Pulmonary artery endothelial cell (primary cell): Measurements from ENCODE around the gene UGT1A7. TPM values are rescaled to one million over a fixed set of nuclear protein-coding genes. Genes with fewer than 3 reads are reported as not detected.
"Not testable (repeated sequence)": the region's sequence is repeated elsewhere in the genome, so short reads cannot be mapped to it uniquely, and the experiment has no call there.

ENCODE experiments used
- DNase-seq: peaks from one replicate; pipeline ENCODE4 v3.0.0-alpha.2; 2011; ENCODE audit warnings: low read depth, low spot score
- total RNA-seq: library from RNA; depleted of rRNA; stranded (reverse); fragments of >200 nt; gene quantifications from 2 replicates; pipeline ENCODE4 v1.2.3, GENCODE V29; 2014

Gene UGT1A7
- total RNA-seq, 1 donor from 2014 or later = not detected

DNA sequence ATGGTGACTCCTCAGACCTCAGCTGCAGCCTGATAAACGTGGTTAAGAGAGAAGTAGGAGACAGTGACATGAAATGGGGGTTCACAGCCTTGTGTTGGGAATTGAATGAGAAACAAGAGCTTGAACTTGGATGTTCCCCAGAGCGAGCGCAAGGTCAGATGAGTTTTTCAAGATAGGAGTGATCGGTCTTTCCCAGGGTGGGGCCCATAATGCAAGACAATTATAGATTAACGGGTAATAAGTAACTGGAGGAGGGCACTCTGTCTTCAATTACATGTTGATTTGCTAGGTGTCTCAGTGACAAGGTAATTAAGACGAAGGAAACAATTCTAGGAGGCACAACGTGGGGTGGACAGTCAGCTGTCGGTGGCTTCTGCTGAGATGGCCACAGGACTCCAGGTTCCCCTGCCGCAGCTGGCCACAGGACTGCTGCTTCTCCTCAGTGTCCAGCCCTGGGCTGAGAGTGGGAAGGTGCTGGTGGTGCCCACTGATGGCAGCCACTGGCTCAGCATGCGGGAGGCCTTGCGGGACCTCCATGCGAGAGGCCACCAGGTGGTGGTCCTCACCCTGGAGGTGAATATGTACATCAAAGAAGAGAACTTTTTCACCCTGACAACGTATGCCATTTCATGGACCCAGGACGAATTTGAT is 31.0 kb downstream of the UGT1A7 start, which contains the start of gene UGT1A5:
Gene UGT1A5, plus strand, starts transcription at position 297 of the 651 bp plus-strand sequence. Its CDS starts 85 bp downstream, at position 382.
- no peak for DNase-seq

DNA sequence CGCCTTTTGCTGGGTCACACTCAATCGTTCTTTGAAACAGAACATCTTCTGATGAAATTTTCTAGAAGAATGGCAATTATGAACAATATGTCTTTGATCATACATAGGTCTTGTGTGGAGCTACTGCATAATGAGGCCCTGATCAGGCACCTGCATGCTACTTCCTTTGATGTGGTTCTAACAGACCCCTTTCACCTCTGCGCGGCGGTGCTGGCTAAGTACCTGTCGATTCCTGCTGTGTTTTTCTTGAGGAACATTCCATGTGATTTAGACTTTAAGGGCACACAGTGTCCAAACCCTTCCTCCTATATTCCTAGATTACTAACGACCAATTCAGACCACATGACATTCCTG is 31.5 kb downstream of the UGT1A7 start:
- no peak for DNase-seq

- DNase-seq = no peak
Observed at GRCh38 chr2:233714121-233714520, 32.4 kb downstream of the UGT1A7 start.

DNA sequence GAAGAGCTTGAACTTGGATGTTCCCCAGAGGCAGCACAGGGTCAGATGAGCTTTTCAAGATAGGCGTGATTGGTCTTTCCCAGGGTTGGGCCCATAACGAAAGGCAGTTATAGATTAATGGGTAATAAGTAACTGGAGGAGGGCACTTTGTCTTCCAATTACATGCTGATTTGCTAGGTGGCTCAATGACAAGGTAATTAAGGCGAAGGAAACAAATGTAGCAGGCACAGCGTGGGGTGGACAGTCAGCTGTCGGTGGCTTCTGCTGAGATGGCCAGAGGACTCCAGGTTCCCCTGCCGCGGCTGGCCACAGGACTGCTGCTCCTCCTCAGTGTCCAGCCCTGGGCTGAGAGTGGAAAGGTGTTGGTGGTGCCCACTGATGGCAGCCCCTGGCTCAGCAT is 36.9 kb downstream of the UGT1A7 start, which contains the start of gene UGT1A4:
Gene UGT1A4, plus strand, starts transcription at position 185 of the 400 bp plus-strand sequence. Its CDS starts 85 bp downstream, at position 270.
- no peak for DNase-seq

DNA sequence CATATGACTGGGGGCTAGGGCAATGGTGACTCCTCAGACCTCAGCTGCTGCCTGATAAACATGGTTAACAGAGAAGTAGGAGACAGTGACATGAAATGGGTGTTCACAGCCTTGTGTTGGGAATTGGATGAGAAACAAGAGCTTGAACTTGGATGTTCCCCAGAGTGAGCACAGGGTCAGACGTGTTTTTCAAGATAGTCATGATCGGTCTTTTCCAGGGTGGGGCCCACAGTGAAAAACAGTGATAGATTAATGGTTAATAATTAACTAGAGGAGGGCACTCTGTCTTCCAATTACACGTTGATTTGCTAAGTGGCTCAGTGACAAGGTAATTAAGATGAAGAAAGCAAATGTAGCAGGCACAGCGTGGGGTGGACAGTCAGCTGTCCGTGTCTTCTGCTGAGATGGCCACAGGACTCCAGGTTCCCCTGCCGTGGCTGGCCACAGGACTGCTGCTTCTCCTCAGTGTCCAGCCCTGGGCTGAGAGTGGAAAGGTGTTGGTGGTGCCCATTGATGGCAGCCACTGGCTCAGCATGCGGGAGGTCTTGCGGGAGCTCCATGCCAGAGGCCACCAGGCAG is 47.1 kb downstream of the UGT1A7 start, which contains the start of gene UGT1A3:
Gene UGT1A3, plus strand, starts transcription at position 320 of the 579 bp plus-strand sequence. Its CDS starts 85 bp downstream, at position 405.
- no peak for DNase-seq

GRCh38 chr2:233736868-233737653 is 55.4 kb downstream of the UGT1A7 start:
- not testable (repeated sequence) for DNase-seq

DNA sequence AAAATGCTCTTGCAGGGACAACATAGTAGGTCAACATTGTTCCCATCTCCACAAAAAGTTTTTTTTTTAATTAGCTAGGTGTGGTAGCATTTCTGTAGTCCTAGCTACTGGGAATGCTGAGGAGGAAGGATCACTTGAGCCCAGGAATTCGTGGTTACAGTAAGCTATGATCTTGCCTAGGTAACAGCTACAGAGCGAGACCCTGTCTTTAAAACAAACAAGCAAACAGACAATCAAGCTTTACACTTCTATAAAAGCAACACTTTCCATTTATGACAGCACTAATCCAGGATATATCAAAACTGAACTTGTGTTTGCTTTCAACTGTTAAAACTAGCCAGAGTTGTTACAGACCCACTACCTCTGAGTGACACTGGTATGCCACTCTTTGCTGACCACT is 59.2 kb downstream of the UGT1A7 start:
- no peak for DNase-seq

GRCh38 chr2:233743464-233744259 is 62.0 kb downstream of the UGT1A7 start:
- DNase-seq = no peak

GRCh38 chr2:233745073-233745755 is 63.5 kb downstream of the UGT1A7 start:
- DNase-seq = no peak

- DNase-seq = not testable (repeated sequence)
Observed at GRCh38 chr2:233745838-233746237, 64.1 kb downstream of the UGT1A7 start.

GRCh38 chr2:233746475-233747282 is 65.0 kb downstream of the UGT1A7 start:
- DNase-seq = no peak

- DNase-seq = no peak
Observed at GRCh38 chr2:233747283-233747544, 65.5 kb downstream of the UGT1A7 start.

DNA sequence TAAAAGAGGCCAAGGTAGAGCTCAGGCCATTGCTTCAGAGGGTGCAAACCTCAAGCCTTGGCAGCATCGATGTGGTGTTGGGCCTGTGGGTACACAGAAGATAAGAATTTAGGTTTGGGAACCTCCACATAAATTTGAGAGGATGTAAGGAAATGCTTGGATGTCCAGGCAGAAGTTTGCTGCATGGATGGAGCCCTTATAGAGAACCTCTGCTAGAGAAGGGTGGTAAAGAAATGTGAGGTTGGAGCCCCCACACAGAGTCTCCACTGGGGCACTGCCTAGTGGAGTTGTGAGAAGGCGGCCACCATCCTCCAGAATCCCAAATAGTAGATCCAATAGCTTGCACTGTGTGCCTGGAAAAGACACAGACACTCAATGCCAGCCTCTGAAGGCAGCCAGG is 69.0 kb downstream of the UGT1A7 start:
- not testable (repeated sequence) for DNase-seq

DNA sequence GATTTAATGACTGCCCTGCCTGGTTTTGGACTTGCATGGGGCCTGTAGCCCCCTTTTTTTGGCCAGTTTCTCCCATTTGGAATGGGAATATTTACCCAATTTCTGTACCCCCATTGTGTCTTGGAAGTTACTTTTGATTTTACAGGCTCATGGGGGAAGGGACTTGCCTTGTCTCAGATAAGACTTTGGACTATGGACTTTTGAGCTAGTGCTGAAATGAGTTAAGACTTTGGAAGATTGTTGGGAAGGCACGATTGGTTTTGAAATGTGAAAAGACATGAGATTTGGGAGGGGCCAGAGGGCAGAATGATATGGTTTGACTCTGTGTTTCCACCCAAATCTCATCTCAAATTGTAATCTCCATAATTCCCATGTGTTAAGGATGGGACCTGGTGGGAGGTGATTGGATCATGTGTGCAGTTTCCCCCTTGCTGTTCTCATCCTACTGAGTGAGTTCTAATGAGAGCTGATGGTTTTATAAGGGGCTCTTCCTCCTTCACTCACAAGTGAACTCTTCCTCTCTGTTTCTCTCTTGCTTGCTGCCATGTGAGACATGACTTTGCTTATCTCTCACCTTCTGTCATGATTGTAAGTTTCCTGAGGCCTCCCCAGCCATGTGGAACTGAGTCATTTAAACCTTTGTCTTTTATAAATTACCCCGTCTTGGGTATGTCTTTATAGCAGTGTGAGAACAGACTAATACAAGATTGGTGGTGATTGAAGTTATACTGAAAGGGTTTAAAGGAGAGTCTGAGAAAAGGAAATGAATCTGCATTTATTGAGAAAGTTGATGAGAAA is 69.7 kb downstream of the UGT1A7 start:
- not testable (repeated sequence) for DNase-seq

- no peak for DNase-seq
Observed at GRCh38 chr2:233754872-233755611, 73.3 kb downstream of the UGT1A7 start.

DNA sequence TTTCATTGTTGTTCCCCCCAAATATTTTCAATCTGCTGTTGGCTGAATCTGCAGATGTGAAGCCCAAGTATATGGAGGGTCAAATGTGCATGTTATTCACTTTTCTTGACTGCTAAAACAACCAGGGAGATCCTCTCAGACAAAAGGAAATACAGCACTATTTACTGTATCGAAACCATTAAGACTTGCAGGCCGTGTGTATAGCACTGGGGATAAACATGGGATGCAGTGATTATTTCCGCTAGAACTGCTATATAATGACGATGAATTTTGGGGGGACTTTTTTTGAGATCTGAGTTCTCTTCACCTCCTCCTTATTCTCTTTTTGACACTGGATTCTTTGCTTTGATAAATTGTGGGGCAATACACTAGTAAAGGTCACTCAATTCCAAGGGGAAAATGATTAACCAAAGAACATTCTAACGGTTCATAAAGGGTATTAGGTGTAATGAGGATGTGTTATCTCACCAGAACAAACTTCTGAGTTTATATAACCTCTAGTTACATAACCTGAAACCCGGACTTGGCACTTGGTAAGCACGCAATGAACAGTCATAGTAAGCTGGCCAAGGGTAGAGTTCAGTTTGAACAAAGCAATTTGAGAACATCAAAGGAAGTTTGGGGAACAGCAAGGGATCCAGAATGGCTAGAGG is 74.9 kb downstream of the UGT1A7 start:
- no peak for DNase-seq

DNA sequence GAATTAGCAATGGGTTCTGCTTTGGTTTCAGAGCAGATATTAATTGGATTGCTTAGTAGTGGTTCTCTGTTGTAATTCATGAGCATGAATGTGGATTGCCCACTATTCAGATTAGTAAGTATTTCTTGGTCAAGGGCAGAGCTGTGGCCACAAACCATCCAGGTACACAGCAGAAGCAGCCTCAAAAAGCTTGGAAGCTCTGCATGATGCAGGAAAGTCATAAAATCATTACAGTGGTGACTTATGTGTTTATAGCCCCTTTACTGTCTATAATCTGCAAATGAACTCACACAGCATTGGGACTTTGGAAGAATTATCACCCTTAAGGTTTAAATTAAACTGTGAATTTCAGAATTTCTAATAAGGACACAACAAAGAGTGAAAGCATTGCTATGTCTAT is 76.4 kb downstream of the UGT1A7 start:
- DNase-seq = no peak

DNA sequence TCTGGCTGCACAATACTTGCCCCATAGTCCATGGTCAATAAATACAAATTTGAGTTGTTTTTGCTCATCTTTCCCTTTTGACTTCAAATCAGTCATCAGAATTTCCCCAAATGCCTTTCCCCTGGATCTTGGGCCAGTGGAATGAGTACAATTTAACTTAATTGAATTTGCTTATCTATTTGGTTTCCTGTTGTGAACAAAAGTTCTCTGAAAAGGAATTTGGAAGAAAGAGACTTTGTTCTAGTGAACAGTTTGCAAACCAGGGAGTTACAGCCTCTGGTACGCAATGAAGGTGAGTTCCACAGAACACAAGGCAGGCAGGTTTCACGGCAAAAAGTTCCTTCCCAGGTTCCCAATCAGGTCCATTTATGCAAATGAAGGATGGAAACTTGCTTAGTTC is 77.1 kb downstream of the UGT1A7 start:
- DNase-seq = no peak
